A549 (cell line): ENCODE measurements around the gene SLC6A16.

Experiments
- CHD2 ChIP-seq: fragments of 150-350 bp; IDR thresholded peaks from 2 replicates; pipeline ENCODE4 v1.6.1; 2014; ENCODE audit warnings: low read length; ENCODE audit not compliant: partially characterized antibody
- CTCF ChIP-seq: fragments of >200 bp; sonication (Bioruptor Twin); formaldehyde crosslinking; IDR thresholded peaks from 3 replicates; pipeline ENCODE4 v1.5.1; 2016
- JUNB ChIP-seq: fragments of >200 bp; sonication (Bioruptor Twin); formaldehyde crosslinking; IDR thresholded peaks from 2 replicates; pipeline ENCODE4 v1.6.1; 2016
- MAX ChIP-seq: IDR thresholded peaks from 2 replicates; pipeline ENCODE4 v1.6.1; 2012
- REST ChIP-seq: fragments of 200-600 bp; sonication (generic); IDR thresholded peaks from 2 replicates; pipeline ENCODE4 v1.6.1; 2016; ENCODE audit warnings: antibody characterized with exemption, mild to moderate bottlenecking, moderate library complexity
- RNF2 ChIP-seq: fragments of 200-600 bp; sonication (generic); IDR thresholded peaks from 2 replicates; pipeline ENCODE4 v1.6.1; 2016; ENCODE audit warnings: low read depth, mild to moderate bottlenecking, antibody characterized with exemption, moderate library complexity, borderline replicate concordance
- ZC3H11A ChIP-seq: fragments of 450-650 bp; IDR thresholded peaks from 2 replicates; pipeline ENCODE4 v1.6.1; 2014; ENCODE audit warnings: antibody characterized with exemption, mild to moderate bottlenecking

DNA sequence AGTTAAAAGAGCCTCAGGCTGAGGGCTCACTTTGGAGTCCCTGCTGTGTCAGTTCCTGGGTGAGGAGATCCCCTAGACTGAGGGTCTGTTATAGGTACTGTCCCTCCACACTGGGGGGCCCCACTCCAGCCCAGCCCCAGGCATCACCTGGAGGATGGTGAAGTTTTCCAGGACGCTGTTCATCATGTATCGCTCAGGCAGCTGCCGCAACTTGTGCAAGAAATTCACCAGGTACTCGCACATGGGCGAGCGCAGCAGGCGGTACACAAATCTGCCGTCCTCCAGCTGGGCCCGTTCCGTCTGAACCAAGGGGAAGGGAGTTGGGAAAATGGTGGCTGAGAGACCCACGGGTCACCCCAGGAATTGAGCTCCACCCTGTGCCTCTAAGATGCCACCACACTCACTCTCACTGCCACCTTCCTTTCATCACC lies 17.3 kb upstream of the SLC6A16 start:
- no peak for TF ChIP-seq JUNB
- no peak for TF ChIP-seq RNF2
- no peak for TF ChIP-seq CHD2
- no peak for TF ChIP-seq MAX
- TF ChIP-seq CTCF, result no peak
- TF ChIP-seq REST, result no peak
- no peak for TF ChIP-seq ZC3H11A
